Chondrocyte (in vitro differentiated cells): ENCODE results near the gene GIGYF2. TPM values are rescaled to one million over a fixed set of nuclear protein-coding genes. Genes with fewer than 3 reads are reported as not detected.

Source experiments
- DNase-seq: peaks from one replicate; pipeline ENCODE4 v3.0.0; 2021; ENCODE audit warnings: mixed read lengths, low spot score
- H3K27ac Mint-ChIP-seq: one replicate; pipeline ENCODE4 v1.8.0; 2021; ENCODE audit warnings: mild to moderate bottlenecking, moderate library complexity, mixed read lengths; ENCODE audit not compliant: unreplicated experiment
- H3K27me3 Mint-ChIP-seq: 2 replicates; pipeline ENCODE4 v1.8.0; 2021; ENCODE audit warnings: low read depth, mixed read lengths
- H3K36me3 Mint-ChIP-seq: 2 replicates; pipeline ENCODE4 v1.8.0; 2021; ENCODE audit warnings: low read depth, mixed read lengths
- H3K4me1 Mint-ChIP-seq: 2 replicates; pipeline ENCODE4 v1.8.0; 2021; ENCODE audit warnings: low read depth, mild to moderate bottlenecking, mixed read lengths
- H3K4me3 Mint-ChIP-seq: one replicate; pipeline ENCODE4 v1.8.0; 2021; ENCODE audit warnings: mild to moderate bottlenecking, moderate library complexity, mixed read lengths; ENCODE audit not compliant: unreplicated experiment
- H3K9me3 Mint-ChIP-seq: 2 replicates; pipeline ENCODE4 v1.8.0; 2021; ENCODE audit warnings: low read depth, mixed read lengths
- CTCF ChIP-seq: fragments of 200-600 bp; sonication (generic); IDR thresholded peaks from 2 replicates; pipeline ENCODE4 v1.5.0; 2021; ENCODE audit warnings: antibody characterized with exemption, mild to moderate bottlenecking, moderate library complexity
- total RNA-seq: library from RNA; stranded (reverse); gene quantifications from 3 replicates; pipeline ENCODE4 v1.2.1, GENCODE V29; 2021

GIGYF2 gene
- total RNA-seq, 1 donor from 2014 or later, result 45.6 TPM

GRCh38 chr2:232750135-232750671 lies 53.1 kb downstream of the GIGYF2 start:
- TF ChIP-seq CTCF, result no peak
- no peak overlapping the region for H3K27ac Mint-ChIP-seq
- peaks cover 25% of the 10 kb centered on the region for H3K36me3 Mint-ChIP-seq
- no peaks in the 10 kb centered on the region for H3K27me3 Mint-ChIP-seq
- H3K4me1 Mint-ChIP-seq, result peaks cover 7% of the 10 kb centered on the region
- no peak for DNase-seq
- no peaks in the 10 kb centered on the region for H3K9me3 Mint-ChIP-seq
- H3K4me3 Mint-ChIP-seq, result no peak overlapping the region

GRCh38 chr2:232757905-232758304 lies 60.8 kb downstream of the GIGYF2 start:
- DNase-seq, result no peak
- no peaks in the 10 kb centered on the region for H3K4me1 Mint-ChIP-seq
- H3K4me3 Mint-ChIP-seq, result no peak overlapping the region
- H3K27ac Mint-ChIP-seq, result no peak overlapping the region
- TF ChIP-seq CTCF, result no peak
- peaks cover 16% of the 10 kb centered on the region for H3K36me3 Mint-ChIP-seq
- no peaks in the 10 kb centered on the region for H3K27me3 Mint-ChIP-seq
- H3K9me3 Mint-ChIP-seq, result no peaks in the 10 kb centered on the region

GRCh38 chr2:232761301-232761907 lies 64.3 kb downstream of the GIGYF2 start:
- no peak overlapping the region for H3K4me3 Mint-ChIP-seq
- H3K9me3 Mint-ChIP-seq, result no peaks in the 10 kb centered on the region
- no peaks in the 10 kb centered on the region for H3K27me3 Mint-ChIP-seq
- peaks cover 12% of the 10 kb centered on the region for H3K36me3 Mint-ChIP-seq
- H3K4me1 Mint-ChIP-seq, result peaks cover 5% of the 10 kb centered on the region
- H3K27ac Mint-ChIP-seq, result no peak overlapping the region
- TF ChIP-seq CTCF, result peak; percentile 83
- DNase-seq, result no peak

GRCh38 chr2:232767866-232768265 lies 70.7 kb downstream of the GIGYF2 start:
- Mint-ChIP-seq H3K9me3 (no peaks in the 10 kb centered on the region), H3K27me3 (no peaks in the 10 kb centered on the region), H3K36me3 (peaks cover 21% of the 10 kb centered on the region), H3K4me1 (peaks cover 24% of the 10 kb centered on the region), H3K4me3 (no peak overlapping the region), H3K27ac (no peak overlapping the region)
- TF ChIP-seq CTCF, result no peak
- DNase-seq, result no peak

GRCh38 chr2:232770207-232770606 lies 73.1 kb downstream of the GIGYF2 start:
- Mint-ChIP-seq H3K36me3 (peaks cover 19% of the 10 kb centered on the region), H3K9me3 (no peaks in the 10 kb centered on the region), H3K4me3 (no peak overlapping the region), H3K27me3 (no peaks in the 10 kb centered on the region), H3K27ac (no peak overlapping the region), H3K4me1 (peaks cover 24% of the 10 kb centered on the region)
- TF ChIP-seq CTCF, result no peak
- DNase-seq, result no peak
